Measurements from ENCODE around the gene SYNGAP1. TPM values are rescaled to one million over a fixed set of nuclear protein-coding genes. Genes with fewer than 3 reads are reported as not detected.

The SYNGAP1 gene
- total RNA-seq, 2 donors from 2014 or later, result 5.4 to 5.6 TPM

DNA sequence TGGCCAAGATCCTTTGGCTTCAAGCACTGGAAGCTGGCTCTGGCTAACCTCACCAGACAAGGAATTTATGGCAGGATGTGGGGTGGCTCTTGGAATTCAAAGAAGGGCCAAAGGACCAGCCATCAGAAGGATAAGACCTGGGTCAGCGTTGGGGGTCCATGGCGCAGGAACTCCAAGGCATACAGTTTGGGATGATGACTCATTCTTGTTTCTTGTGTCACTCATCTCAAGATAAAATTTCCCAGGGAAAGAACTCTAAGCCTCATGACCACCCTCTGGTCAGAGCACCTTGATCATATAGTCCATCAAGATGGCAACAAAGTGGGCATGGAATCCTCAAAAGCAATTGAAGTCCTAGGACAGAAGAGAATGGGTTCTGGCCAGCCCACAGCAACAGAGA is 39.4 kb downstream of the SYNGAP1 start:
- intact Hi-C loops (cut with DNase I), result no loop called here
- WGBS, 2 donors, result 92 to 100% methylated on average over 2 of the region's 2 CpGs
- no peaks in the 10 kb centered on the region for H3K36me3 ChIP-seq (replicated peaks in 1 of 2; ENCODE audit: insufficient read depth in 1 of 2, low read depth in 2 of 2)
- H3K4me3 ChIP-seq, result no peak overlapping the region
- no peaks in the 10 kb centered on the region for H3K27me3 ChIP-seq
- TF ChIP-seq, protein P1, sequence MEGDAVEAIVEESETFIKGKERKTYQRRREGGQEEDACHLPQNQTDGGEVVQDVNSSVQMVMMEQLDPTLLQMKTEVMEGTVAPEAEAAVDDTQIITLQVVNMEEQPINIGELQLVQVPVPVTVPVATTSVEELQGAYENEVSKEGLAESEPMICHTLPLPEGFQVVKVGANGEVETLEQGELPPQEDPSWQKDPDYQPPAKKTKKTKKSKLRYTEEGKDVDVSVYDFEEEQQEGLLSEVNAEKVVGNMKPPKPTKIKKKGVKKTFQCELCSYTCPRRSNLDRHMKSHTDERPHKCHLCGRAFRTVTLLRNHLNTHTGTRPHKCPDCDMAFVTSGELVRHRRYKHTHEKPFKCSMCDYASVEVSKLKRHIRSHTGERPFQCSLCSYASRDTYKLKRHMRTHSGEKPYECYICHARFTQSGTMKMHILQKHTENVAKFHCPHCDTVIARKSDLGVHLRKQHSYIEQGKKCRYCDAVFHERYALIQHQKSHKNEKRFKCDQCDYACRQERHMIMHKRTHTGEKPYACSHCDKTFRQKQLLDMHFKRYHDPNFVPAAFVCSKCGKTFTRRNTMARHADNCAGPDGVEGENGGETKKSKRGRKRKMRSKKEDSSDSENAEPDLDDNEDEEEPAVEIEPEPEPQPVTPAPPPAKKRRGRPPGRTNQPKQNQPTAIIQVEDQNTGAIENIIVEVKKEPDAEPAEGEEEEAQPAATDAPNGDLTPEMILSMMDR (IDR thresholded peaks at IDR 0.05), result no peak
- no peak for TF ChIP-seq POLR2A (IDR thresholded peaks at IDR 0.05)
- DNase-seq, result no peak
- no peaks in the 10 kb centered on the region for H3K9me3 ChIP-seq
- no peak for ATAC-seq
- no peak overlapping the region for H3K27ac ChIP-seq
- H3K4me1 ChIP-seq, result peaks cover 8% of the 10 kb centered on the region

DNA sequence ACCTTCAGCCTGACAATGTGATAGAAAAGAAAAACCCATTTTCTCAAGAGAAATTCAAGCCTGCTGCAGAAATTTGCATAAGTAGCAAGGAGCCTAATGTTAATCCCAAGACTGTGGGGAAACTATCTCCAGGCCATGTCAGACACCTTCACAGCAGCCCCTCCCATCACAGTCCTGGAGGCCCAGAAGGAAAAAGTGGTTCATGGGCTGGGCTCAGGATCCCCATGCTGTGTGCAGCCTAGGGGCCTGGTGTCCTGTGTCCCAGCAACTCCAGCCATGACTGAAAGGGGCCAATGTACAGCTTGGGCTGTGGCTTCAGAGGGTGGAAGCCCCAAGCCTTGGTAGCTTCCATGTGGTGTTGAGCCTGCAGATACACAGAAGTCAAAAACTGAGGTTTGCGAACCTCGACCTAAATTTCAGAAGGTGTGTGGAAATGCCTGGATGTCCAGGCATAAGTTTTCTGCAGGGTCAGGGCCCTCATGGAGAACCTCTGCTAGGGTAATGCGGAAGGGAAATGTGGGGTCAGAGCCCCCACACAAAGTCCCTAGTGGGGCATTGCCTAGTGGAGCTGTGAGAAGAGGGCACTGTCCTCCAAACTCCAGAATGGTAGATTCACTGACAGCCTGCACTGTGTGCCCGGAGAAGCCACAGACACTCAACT is 46.3 kb downstream of the SYNGAP1 start:
- no peak overlapping the region for H3K27ac ChIP-seq
- H3K27me3 ChIP-seq, result no peaks in the 10 kb centered on the region
- ATAC-seq (no peak), DNase-seq (no peak)
- TF ChIP-seq POLR2A (IDR thresholded peaks at IDR 0.05), result no peak
- TF ChIP-seq, protein P1 (IDR thresholded peaks at IDR 0.05), result no peak
- intact Hi-C loops (cut with DNase I), result no loop called here
- no peak overlapping the region for H3K4me3 ChIP-seq
- no peaks in the 10 kb centered on the region for H3K9me3 ChIP-seq
- no peaks in the 10 kb centered on the region for H3K4me1 ChIP-seq
- 73 to 100% methylated on average over 1 to 4 of the region's 4 CpGs for WGBS, 2 donors
- no peaks in the 10 kb centered on the region for H3K36me3 ChIP-seq (replicated peaks in 1 of 2; ENCODE audit: insufficient read depth in 1 of 2, low read depth in 2 of 2)

DNA sequence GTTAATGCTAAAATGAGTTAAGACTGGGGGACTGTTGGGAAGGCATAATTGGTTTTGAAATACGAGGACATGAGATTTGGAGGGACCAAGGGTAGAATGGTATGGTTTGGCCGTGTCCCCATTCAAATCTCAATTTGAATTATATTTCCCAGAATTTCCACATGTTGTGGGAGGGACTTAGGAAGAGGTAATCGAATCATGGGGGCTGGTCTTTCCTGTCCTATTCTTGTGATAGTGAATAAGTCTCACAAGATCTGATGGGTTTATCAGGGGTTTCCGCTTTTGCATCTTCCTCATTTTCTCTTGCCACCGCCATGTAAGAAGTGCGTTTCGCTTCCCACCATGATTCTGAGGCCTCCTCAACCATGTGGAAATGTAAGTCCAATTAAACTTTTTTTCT is 47.2 kb downstream of the SYNGAP1 start:
- ATAC-seq (no peak), DNase-seq (no peak)
- TF ChIP-seq POLR2A (IDR thresholded peaks at IDR 0.05), result no peak
- TF ChIP-seq, protein P1 (IDR thresholded peaks at IDR 0.05), result no peak
- no peaks in the 10 kb centered on the region for H3K36me3 ChIP-seq (replicated peaks in 1 of 2; ENCODE audit: insufficient read depth in 1 of 2, low read depth in 2 of 2)
- H3K27ac ChIP-seq, result no peak overlapping the region
- 60 to 67% methylated on average over 7 of the region's 7 CpGs for WGBS, 2 donors
- H3K9me3 ChIP-seq, result no peaks in the 10 kb centered on the region
- no peak overlapping the region for H3K4me3 ChIP-seq
- intact Hi-C loops (cut with DNase I), result no loop called here
- no peaks in the 10 kb centered on the region for H3K27me3 ChIP-seq
- no peaks in the 10 kb centered on the region for H3K4me1 ChIP-seq

DNA sequence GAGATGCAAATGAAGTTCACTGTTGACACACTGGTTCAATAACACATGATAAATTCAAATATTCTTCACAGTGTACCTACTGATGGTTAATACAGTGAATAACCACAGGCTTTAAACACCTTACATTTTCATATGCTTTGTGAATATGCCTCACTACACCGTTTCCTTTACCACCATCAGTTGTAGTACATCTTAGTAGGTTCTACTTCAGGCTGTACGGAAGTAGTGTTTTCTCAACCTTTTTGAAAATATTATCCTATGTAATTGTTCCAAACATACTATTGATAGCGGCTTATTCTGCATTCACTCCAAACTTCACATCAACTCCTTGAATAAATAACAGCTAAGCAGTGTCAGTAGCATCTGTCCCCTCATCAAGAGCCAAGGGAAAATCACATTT is 49.8 kb downstream of the SYNGAP1 start:
- Histone ChIP-seq H3K27ac (no peak overlapping the region), H3K9me3 (no peaks in the 10 kb centered on the region), H3K4me3 (no peak overlapping the region), H3K4me1 (no peaks in the 10 kb centered on the region), H3K36me3 (replicated peaks in 1 of 2; ENCODE audit: insufficient read depth in 1 of 2, low read depth in 2 of 2) (no peaks in the 10 kb centered on the region), H3K27me3 (no peaks in the 10 kb centered on the region)
- TF ChIP-seq POLR2A (IDR thresholded peaks at IDR 0.05), result no peak
- TF ChIP-seq, protein P1 (IDR thresholded peaks at IDR 0.05), result no peak
- no peak for DNase-seq
- no peak for ATAC-seq
- intact Hi-C loops (cut with DNase I), result no loop called here
- WGBS, 2 donors, result 69 to 84% methylated on average over 3 of the region's 3 CpGs

DNA sequence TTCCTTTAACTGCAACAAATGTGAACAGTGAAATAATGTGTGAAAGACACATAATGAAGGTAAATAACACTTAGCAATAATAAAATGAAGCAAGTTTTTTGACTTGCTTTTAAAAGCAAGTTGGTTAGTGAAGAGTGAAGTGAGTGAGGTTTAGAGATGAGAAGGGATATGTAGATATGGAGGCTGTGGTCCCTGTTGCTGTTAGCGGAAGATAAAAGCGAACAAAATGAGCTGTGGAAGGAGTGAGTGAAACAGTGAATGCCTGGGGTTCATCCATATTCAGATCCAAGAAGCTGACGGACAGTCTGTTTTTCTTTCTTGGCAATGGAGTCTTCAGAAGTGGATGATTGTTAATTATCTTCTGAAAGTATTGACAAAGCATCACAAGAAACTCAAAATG is 58.0 kb downstream of the SYNGAP1 start:
- DNase-seq (no peak), ATAC-seq (no peak)
- Histone ChIP-seq H3K27me3 (no peaks in the 10 kb centered on the region), H3K27ac (no peak overlapping the region), H3K4me1 (no peaks in the 10 kb centered on the region), H3K9me3 (no peaks in the 10 kb centered on the region), H3K36me3 (replicated peaks in 1 of 2; ENCODE audit: insufficient read depth in 1 of 2, low read depth in 2 of 2) (no peaks in the 10 kb centered on the region), H3K4me3 (no peak overlapping the region)
- TF ChIP-seq, protein P1 (IDR thresholded peaks at IDR 0.05), result no peak
- TF ChIP-seq POLR2A (IDR thresholded peaks at IDR 0.05), result no peak
- 49 to 75% methylated on average over 3 of the region's 3 CpGs for WGBS, 2 donors
- intact Hi-C loops (cut with DNase I), result no loop called here
